Measurements from ENCODE around the gene SATB2.

Gene SATB2

GRCh38 chr2:199223791-199224190 is 233.9 kb downstream of the SATB2 start:
- DNase-seq = no peak

GRCh38 chr2:199220920-199221319 is 236.8 kb downstream of the SATB2 start:
- DNase-seq = no peak

GRCh38 chr2:199219551-199219950 is 238.2 kb downstream of the SATB2 start:
- no peak for DNase-seq

Data from NCI-H2081 (cell line).